ENCODE results near the gene MLIP. TPM values are rescaled to one million over a fixed set of nuclear protein-coding genes. Genes with fewer than 3 reads are reported as not detected.

Gene MLIP
- total RNA-seq, 1 experiment from 2014 or later, result not detected

DNA sequence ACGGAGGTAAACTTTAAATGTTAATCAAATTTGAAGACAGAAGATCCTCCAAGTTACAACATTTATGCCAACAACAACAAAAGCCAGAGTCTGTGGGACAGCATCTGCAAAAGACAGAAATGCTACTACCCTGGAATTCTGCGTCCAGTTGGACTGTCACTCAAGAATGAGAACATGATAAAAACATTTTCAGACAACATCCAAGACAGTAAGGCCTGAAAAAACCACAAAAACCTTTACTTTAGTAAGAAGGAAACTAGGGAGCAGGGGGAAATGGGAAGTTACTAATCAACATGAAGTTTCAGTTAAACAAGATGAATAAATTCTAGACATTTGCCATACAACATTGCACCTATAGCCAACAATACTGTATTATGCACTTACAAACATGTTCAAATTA is 77.6 kb downstream of the MLIP start:
- no peak for TF ChIP-seq TCF7L2 (IDR thresholded peaks at IDR 0.05; ENCODE audit: low read depth, low read length)
- no peak for TF ChIP-seq POLR2AphosphoS5 (IDR thresholded peaks at IDR 0.05; ENCODE audit: low read depth, low read length)
- no peak for TF ChIP-seq SIN3A (IDR thresholded peaks at IDR 0.05; ENCODE audit: borderline replicate concordance, insufficient read depth, low read depth, low read length)
- Histone ChIP-seq H3K36me3 (ENCODE audit: control insufficient read depth, insufficient read depth, low read length) (no peaks in the 10 kb centered on the region), H3K4me1 (ENCODE audit: control insufficient read depth, insufficient read depth, low read length) (no peaks in the 10 kb centered on the region), H3K9me3 (ENCODE audit: control insufficient read depth, insufficient read depth, low read depth, low read length) (no peaks in the 10 kb centered on the region), H3K27ac (ENCODE audit: low read length) (no peak overlapping the region), H3K4me3 (ENCODE audit: low read depth in 2 of 2, low read length in 2 of 2) (no peak overlapping the region), H3K27me3 (ENCODE audit: control insufficient read depth, insufficient read depth, low read length) (no peaks in the 10 kb centered on the region)
- DNase-seq (ENCODE audit: low read depth, low spot score) (no peak), ATAC-seq (no peak)
- BruUV-seq (replicated peaks), result no TSS peak
- ChIA-PET POLR2A (no interaction called here), CTCF (no interaction called here)
- intact Hi-C loops (cut with micrococcal nuclease; ENCODE audit: unreplicated experiment), result no loop called here
- in situ Hi-C loops (cut with HindIII; ENCODE audit: low pct_unique_long_range_greater_than_20kb, low sequenced_read_pairs), result no loop called here

DNA sequence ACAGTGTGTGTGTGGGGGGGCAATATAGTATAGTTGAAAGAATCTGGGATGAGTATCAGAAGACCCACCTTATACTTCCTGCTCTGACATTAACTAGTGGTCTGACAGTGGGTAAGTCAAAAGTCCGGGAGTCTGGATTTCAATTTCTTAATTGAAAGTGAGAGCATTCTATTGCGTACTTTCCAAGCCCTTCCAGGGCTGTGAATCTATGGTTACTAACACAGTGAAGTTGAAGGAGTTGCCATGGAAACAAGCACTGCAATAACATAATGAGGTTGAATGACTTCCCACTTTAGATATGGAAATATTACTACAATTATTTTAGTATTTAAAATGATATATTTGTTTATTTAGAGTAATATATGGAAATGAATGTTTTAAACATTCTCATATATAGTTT is 80.2 kb downstream of the MLIP start:
- ChIA-PET CTCF (no interaction called here), POLR2A (no interaction called here)
- intact Hi-C loops (cut with micrococcal nuclease; ENCODE audit: unreplicated experiment), result no loop called here
- Histone ChIP-seq H3K36me3 (ENCODE audit: control insufficient read depth, insufficient read depth, low read length) (no peaks in the 10 kb centered on the region), H3K4me3 (ENCODE audit: low read depth in 2 of 2, low read length in 2 of 2) (no peak overlapping the region), H3K9me3 (ENCODE audit: control insufficient read depth, insufficient read depth, low read depth, low read length) (no peaks in the 10 kb centered on the region), H3K4me1 (ENCODE audit: control insufficient read depth, insufficient read depth, low read length) (no peaks in the 10 kb centered on the region), H3K27ac (ENCODE audit: low read length) (no peak overlapping the region), H3K27me3 (ENCODE audit: control insufficient read depth, insufficient read depth, low read length) (no peaks in the 10 kb centered on the region)
- TF ChIP-seq, protein P1, sequence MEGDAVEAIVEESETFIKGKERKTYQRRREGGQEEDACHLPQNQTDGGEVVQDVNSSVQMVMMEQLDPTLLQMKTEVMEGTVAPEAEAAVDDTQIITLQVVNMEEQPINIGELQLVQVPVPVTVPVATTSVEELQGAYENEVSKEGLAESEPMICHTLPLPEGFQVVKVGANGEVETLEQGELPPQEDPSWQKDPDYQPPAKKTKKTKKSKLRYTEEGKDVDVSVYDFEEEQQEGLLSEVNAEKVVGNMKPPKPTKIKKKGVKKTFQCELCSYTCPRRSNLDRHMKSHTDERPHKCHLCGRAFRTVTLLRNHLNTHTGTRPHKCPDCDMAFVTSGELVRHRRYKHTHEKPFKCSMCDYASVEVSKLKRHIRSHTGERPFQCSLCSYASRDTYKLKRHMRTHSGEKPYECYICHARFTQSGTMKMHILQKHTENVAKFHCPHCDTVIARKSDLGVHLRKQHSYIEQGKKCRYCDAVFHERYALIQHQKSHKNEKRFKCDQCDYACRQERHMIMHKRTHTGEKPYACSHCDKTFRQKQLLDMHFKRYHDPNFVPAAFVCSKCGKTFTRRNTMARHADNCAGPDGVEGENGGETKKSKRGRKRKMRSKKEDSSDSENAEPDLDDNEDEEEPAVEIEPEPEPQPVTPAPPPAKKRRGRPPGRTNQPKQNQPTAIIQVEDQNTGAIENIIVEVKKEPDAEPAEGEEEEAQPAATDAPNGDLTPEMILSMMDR (IDR thresholded peaks at IDR 0.05), result no peak
- TF ChIP-seq SIN3A (IDR thresholded peaks at IDR 0.05; ENCODE audit: borderline replicate concordance, insufficient read depth, low read depth, low read length) (no peak), TCF7L2 (IDR thresholded peaks at IDR 0.05; ENCODE audit: low read depth, low read length) (no peak), POLR2AphosphoS5 (IDR thresholded peaks at IDR 0.05; ENCODE audit: low read depth, low read length) (no peak)
- TF ChIP-seq, protein P2, sequence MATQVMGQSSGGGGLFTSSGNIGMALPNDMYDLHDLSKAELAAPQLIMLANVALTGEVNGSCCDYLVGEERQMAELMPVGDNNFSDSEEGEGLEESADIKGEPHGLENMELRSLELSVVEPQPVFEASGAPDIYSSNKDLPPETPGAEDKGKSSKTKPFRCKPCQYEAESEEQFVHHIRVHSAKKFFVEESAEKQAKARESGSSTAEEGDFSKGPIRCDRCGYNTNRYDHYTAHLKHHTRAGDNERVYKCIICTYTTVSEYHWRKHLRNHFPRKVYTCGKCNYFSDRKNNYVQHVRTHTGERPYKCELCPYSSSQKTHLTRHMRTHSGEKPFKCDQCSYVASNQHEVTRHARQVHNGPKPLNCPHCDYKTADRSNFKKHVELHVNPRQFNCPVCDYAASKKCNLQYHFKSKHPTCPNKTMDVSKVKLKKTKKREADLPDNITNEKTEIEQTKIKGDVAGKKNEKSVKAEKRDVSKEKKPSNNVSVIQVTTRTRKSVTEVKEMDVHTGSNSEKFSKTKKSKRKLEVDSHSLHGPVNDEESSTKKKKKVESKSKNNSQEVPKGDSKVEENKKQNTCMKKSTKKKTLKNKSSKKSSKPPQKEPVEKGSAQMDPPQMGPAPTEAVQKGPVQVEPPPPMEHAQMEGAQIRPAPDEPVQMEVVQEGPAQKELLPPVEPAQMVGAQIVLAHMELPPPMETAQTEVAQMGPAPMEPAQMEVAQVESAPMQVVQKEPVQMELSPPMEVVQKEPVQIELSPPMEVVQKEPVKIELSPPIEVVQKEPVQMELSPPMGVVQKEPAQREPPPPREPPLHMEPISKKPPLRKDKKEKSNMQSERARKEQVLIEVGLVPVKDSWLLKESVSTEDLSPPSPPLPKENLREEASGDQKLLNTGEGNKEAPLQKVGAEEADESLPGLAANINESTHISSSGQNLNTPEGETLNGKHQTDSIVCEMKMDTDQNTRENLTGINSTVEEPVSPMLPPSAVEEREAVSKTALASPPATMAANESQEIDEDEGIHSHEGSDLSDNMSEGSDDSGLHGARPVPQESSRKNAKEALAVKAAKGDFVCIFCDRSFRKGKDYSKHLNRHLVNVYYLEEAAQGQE (IDR thresholded peaks at IDR 0.05; ENCODE audit: insufficient read depth in 1 of 2, low read depth in 2 of 2, low read length in 1 of 2), result no peak
- BruUV-seq (replicated peaks), result no TSS peak
- ATAC-seq (no peak), DNase-seq (ENCODE audit: low read depth, low spot score) (no peak)
- in situ Hi-C loops (cut with HindIII; ENCODE audit: low pct_unique_long_range_greater_than_20kb, low sequenced_read_pairs), result no loop called here

DNA sequence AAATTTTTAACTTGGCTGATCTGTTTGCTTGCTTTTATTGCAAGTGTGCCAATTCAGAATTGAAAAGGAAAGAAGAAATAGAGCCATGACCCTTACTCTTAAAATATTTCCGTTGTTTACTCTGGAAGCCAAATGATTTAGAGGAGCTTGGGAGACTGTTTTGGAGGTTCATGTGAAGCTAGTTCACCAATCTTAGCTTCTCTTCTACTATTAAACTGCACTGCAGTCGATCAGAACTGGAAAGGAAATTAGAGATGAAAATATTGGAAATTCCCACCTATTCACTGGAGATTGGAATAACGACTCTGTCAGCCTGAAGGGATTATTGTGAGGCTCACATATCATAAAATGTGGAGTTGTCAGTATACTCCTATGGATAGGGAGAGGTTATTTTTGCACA is 81.8 kb downstream of the MLIP start:
- Histone ChIP-seq H3K4me3 (ENCODE audit: low read depth in 2 of 2, low read length in 2 of 2) (no peak overlapping the region), H3K9me3 (ENCODE audit: control insufficient read depth, insufficient read depth, low read depth, low read length) (no peaks in the 10 kb centered on the region), H3K27me3 (ENCODE audit: control insufficient read depth, insufficient read depth, low read length) (no peaks in the 10 kb centered on the region), H3K27ac (ENCODE audit: low read length) (no peak overlapping the region), H3K4me1 (ENCODE audit: control insufficient read depth, insufficient read depth, low read length) (no peaks in the 10 kb centered on the region), H3K36me3 (ENCODE audit: control insufficient read depth, insufficient read depth, low read length) (no peaks in the 10 kb centered on the region)
- intact Hi-C loops (cut with micrococcal nuclease; ENCODE audit: unreplicated experiment), result no loop called here
- POLR2A ChIA-PET, result no interaction called here
- no peak for DNase-seq (ENCODE audit: low read depth, low spot score)
- no peak for ATAC-seq
- BruUV-seq (replicated peaks), result no TSS peak
- no peak for TF ChIP-seq SIN3A (IDR thresholded peaks at IDR 0.05; ENCODE audit: borderline replicate concordance, insufficient read depth, low read depth, low read length)
- TF ChIP-seq, protein P2 (IDR thresholded peaks at IDR 0.05; ENCODE audit: insufficient read depth in 1 of 2, low read depth in 2 of 2, low read length in 1 of 2), result no peak
- no peak for TF ChIP-seq POLR2AphosphoS5 (IDR thresholded peaks at IDR 0.05; ENCODE audit: low read depth, low read length)
- TF ChIP-seq, protein P1 (IDR thresholded peaks at IDR 0.05), result no peak
- no peak for TF ChIP-seq TCF7L2 (IDR thresholded peaks at IDR 0.05; ENCODE audit: low read depth, low read length)
- CTCF ChIA-PET, result no interaction called here
- in situ Hi-C loops (cut with HindIII; ENCODE audit: low pct_unique_long_range_greater_than_20kb, low sequenced_read_pairs), result no loop called here
